HG03432 (cell line): ENCODE data around the gene ACBD6.

Experiments
- ATAC-seq: cut with Tn5 transposase; IDR thresholded peaks from one replicate; pipeline ENCODE4 v1.9.1; 2021; ENCODE audit warnings: mild to moderate bottlenecking, moderate library complexity; ENCODE audit not compliant: unreplicated experiment

ACBD6 gene

GRCh38 chr1:180525715-180526039 lies 23.3 kb upstream of the ACBD6 start:
- no peak for ATAC-seq

GRCh38 chr1:180524915-180525714 lies 22.7 kb upstream of the ACBD6 start:
- ATAC-seq = no peak

- no peak for ATAC-seq
Observed at GRCh38 chr1:180524160-180524914, 22.0 kb upstream of the ACBD6 start.

- ATAC-seq = no peak
Observed at GRCh38 chr1:180522213-180522515, 19.8 kb upstream of the ACBD6 start.

- ATAC-seq = no peak
Observed at GRCh38 chr1:180521474-180522212, 19.3 kb upstream of the ACBD6 start.

GRCh38 chr1:180519846-180520245 lies 17.5 kb upstream of the ACBD6 start:
- ATAC-seq = no peak

GRCh38 chr1:180515857-180516388 lies 13.5 kb upstream of the ACBD6 start:
- peak; percentile 98 for ATAC-seq

GRCh38 chr1:180515364-180515763 lies 13.0 kb upstream of the ACBD6 start:
- ATAC-seq = no peak

GRCh38 chr1:180513531-180513930 lies 11.2 kb upstream of the ACBD6 start:
- no peak for ATAC-seq

GRCh38 chr1:180510882-180511281 lies 8.5 kb upstream of the ACBD6 start:
- ATAC-seq = no peak

GRCh38 chr1:180508725-180509097 lies 6.3 kb upstream of the ACBD6 start:
- no peak for ATAC-seq

- no peak for ATAC-seq
Observed at GRCh38 chr1:180507795-180508724, 5.7 kb upstream of the ACBD6 start.

- ATAC-seq = no peak
Observed at GRCh38 chr1:180505732-180506335, 3.5 kb upstream of the ACBD6 start.

GRCh38 chr1:180504186-180504585 lies 1.8 kb upstream of the ACBD6 start:
- no peak for ATAC-seq

GRCh38 chr1:180503280-180503862 lies 994 bp upstream of the ACBD6 start:
- ATAC-seq = peak; percentile 2

GRCh38 chr1:180501865-180502360 lies 464 bp downstream of the ACBD6 start:
- ATAC-seq = peak; percentile 39

- no peak for ATAC-seq
Observed at GRCh38 chr1:180500689-180501088, 1.7 kb downstream of the ACBD6 start.

GRCh38 chr1:180498594-180498993 lies 3.8 kb downstream of the ACBD6 start:
- ATAC-seq = no peak

- ATAC-seq = no peak
Observed at GRCh38 chr1:180497826-180498225, 4.6 kb downstream of the ACBD6 start.

GRCh38 chr1:180494370-180494769 lies 8.0 kb downstream of the ACBD6 start:
- no peak for ATAC-seq
